ENCODE results near the gene HERPUD2.

Gene HERPUD2

GRCh38 chr7:35694784-35695472 lies at the start of gene HERPUD2:
Gene HERPUD2, minus strand, starts transcription at chr7:35695135. Its CDS starts 805 bp downstream, at chr7:35694330.
- DNase-seq (ENCODE audit: low read depth): peak; percentile 55

GRCh38 chr7:35738889-35739288 lies 44.0 kb upstream of the HERPUD2 start:
- DNase-seq (ENCODE audit: low read depth): no peak

- no peak for DNase-seq (ENCODE audit: low read depth)
These were observed 41.8 kb upstream of the HERPUD2 start for GRCh38 chr7:35736725-35737124.

DNA sequence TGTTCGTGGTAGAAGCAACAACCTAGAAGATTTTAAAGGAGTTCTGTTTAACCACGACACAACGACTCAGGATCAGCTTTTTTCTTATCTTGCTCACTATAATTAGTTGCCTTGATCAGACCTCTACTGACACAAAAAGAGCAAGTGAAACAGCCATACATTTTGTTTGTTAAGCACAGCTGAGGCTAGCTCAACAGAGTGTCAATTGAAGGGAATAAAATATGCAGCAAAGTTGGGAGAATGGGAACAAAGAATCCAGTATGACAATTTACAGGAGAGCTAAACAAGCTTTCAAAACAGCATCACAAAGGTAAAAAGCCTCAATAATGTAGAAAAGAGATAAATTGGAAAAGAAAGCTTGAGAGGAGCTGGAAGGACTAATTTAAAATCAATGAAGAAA lies 40.5 kb upstream of the HERPUD2 start:
- DNase-seq (ENCODE audit: low read depth): no peak

GRCh38 chr7:35734001-35734483 lies 39.1 kb upstream of the HERPUD2 start:
- no peak for DNase-seq (ENCODE audit: low read depth)

DNA sequence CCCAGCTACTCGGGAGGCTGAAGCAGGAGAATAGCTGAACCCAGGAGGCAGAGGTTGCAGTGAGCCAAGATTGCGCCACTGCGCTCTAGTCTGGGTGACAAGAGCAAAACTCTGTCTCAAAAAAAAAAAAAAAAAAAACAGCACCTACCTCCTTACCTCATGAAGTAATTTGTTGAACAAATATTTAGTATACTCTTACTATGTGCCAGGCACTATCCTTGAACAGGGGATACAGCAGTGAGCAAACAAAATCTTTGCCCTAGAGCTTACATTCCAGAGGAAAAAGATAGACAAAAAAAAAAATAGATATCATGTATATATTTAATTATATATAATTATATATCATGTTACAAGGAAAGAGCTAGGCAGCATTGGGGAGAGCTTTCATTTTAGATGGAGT lies 36.4 kb upstream of the HERPUD2 start:
- no peak for DNase-seq (ENCODE audit: low read depth)

- no peak for DNase-seq (ENCODE audit: low read depth)
These were observed 34.3 kb upstream of the HERPUD2 start for GRCh38 chr7:35729061-35729783.

- DNase-seq (ENCODE audit: low read depth): no peak
These were observed 33.6 kb upstream of the HERPUD2 start for GRCh38 chr7:35728412-35729060.

GRCh38 chr7:35727571-35727970 lies 32.6 kb upstream of the HERPUD2 start:
- DNase-seq (ENCODE audit: low read depth): no peak

DNA sequence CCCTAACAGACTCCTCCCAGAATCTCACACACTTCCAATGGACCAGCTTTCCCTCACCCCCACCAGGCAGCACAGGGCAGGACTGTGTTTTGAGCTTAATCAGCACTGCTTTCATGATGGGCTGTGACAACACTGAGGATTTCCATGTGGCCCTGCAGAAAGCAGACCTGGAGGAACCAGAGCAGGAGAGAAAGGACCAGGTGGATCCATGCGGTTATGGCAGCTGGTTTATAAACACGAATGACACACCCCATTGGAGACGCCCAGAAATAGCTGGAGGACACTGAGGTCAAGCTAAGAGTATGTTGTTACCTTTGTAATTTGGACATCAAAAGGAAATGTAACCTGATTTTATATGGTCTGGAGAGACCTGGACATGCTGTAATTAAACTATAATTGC lies 31.7 kb upstream of the HERPUD2 start:
- DNase-seq (ENCODE audit: low read depth): no peak

DNA sequence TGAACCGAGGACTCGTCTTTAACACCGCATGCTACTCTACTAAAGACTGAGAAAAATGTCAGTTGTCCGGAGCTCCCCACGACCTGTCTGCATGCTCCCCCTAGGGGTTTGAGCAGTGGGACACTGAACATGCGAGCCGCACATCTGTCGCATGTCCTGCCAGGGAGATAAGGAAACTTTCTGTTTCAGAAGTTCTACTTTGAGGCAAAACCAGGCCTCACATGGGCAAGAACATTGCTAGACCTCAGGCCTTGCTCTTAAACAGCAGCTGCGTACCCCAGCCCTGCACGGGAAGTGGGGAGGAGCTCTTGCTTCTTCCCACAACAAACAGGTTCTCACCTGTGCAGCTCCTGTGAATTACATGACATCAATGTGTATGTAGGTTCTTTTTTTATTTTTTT lies 30.3 kb upstream of the HERPUD2 start:
- DNase-seq (ENCODE audit: low read depth): no peak

- DNase-seq (ENCODE audit: low read depth): no peak
These were observed 28.1 kb upstream of the HERPUD2 start for GRCh38 chr7:35723011-35723410.

DNA sequence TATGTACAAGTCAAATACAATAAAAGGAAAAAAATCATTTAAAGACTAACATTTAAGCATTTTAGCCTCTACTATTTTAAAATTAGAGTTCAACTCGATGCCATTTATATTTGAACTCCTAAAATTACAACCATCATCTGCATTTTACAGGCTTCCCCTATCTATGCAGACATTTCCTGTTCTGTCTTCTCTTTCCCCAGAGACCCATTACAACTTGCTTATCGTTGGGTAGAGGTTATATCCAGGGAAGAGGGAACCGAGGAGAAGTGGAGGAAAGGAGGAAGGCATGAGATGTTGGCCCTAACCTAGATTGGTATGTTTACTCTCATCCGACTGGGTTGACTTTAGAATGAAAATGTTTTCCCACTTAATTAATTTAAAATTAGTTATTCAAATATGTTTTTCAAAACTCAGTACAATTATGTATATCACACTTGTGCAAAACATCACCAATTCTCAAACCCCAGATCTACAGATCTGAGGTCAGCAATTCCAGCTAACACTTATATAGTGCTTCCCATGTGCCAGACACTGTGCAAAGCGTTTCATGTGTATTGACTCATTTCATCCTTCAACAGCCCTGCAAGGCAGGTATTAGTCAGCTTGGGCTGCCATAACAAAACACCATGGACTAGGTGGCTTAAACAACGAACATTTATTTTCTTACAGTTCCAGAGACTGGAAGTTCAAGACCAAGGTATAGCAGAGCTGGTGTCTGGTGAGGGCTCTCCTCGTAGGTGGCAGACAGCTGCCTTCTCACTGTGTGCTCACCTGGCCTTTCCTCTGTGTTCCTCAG lies 27.3 kb upstream of the HERPUD2 start:
- no peak for DNase-seq (ENCODE audit: low read depth)

DNA sequence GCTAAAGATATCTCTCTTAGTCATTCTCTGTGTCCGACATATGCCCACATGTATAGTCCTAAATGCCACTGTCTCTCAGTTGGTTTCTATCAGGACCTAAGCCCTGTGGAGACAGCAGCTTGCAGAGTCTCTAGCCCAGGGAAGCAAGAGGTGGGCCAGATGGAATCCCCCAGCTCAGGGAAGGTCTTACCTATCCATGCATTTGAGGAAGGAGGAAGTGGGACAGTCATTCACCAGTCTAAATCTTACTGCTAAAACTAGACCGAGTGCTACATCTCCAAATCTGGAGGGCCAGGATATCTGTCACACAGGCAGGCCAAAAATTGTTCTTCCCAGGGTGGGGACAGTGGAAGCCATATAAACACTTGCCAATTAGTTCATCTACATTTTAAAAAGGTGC lies 26.4 kb upstream of the HERPUD2 start:
- no peak for DNase-seq (ENCODE audit: low read depth)

GRCh38 chr7:35720849-35721248 lies 25.9 kb upstream of the HERPUD2 start:
- DNase-seq (ENCODE audit: low read depth): no peak

DNA sequence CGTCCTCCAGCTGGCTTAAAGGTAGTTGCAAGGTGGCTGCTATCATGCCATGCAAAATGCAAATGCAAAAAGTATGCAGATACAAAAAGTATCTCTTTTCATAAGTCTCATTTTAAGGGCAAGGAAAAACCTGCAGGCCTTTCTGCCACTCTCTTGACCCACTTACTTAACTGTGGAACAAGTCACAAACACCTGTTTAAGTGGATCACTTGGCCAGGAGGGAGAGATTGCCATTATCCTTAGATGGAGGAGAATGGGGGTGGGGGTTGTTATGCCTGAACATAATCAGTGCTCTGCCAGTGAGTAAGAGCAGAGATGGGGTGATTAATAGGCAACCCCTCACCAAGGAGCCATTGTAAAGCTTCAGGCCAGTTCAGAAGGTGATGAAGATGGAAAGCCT lies 25.1 kb upstream of the HERPUD2 start:
- no peak for DNase-seq (ENCODE audit: low read depth)

DNA sequence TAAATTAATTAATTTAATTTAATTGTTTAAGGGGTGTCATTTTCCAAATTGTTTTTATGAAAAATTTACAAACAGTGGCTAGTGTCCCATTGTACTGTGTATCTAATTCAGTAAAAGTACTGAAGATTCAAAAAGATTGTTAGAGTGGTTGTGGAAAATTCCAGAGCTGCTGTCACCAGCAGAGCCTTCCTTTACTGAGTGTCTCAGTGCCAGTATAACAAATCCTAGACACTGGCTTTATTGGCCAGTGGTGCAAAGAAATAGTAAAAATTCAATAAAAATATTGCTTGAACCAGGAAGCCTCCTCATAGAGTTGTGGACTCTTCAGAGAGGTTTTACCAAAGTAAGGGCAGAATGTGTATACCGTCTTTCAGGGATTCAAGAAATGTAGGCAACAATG lies 23.1 kb upstream of the HERPUD2 start:
- no peak for DNase-seq (ENCODE audit: low read depth)

DNA sequence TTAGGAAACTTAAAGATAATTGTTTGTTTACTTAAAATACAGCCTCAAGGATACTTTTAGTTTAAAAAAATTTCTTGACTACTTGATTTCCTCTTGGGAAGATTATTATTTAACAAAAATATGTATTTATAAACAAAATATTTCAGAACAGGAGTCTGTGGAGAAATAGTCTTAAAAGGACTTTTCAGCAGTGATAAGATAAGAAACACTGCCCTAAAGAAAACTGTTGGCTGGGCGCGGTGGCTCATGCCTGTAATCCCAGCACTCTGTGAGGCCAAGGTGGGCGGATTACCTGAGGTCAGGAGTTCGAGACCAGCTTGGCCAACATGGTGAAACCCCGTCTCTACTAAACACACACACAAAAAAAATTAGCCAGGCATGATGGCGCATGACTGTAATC lies 22.6 kb upstream of the HERPUD2 start:
- DNase-seq (ENCODE audit: low read depth): no peak

DNA sequence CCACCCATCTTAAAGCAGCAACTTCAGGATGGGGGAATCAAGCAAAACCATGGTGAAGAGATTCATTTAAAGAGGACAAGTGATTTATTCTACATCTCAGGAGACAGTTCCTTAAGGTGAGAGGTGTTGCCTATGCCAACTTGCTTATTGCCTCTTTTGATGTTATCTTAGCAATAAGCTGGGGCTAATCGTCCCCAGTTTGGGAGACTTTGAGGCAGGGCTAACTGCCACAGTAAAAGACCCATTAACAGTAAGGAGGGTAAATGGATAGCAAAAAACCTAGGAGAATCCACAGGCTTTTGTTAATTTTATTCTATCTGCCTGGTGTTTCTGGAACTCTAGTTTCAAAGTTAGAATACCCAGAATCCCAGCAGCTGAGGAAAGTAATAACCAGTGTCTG lies 22.1 kb upstream of the HERPUD2 start:
- DNase-seq (ENCODE audit: low read depth): no peak

GRCh38 chr7:35716038-35716803 lies 21.3 kb upstream of the HERPUD2 start:
- DNase-seq (ENCODE audit: low read depth): no peak

DNA sequence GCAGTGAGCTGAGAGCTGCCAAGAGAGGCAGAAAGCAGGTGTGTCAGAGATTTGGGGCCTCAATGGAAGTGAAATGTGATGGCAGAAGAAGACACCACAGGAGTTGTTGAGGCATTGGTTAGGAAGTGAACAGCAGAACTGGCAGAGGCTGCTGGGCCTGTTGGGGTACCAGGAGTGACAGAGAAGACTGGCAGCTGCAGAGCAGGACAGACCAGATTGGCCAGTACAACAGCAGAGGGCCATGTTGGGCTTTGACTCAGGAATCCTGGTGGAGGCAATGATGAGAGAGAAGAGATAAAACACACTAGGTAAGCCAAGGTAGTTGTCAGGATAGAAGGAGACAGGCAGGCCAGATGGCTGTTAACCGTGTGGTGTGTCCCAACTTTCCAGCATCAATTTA lies 19.9 kb upstream of the HERPUD2 start:
- DNase-seq (ENCODE audit: low read depth): no peak

DNA sequence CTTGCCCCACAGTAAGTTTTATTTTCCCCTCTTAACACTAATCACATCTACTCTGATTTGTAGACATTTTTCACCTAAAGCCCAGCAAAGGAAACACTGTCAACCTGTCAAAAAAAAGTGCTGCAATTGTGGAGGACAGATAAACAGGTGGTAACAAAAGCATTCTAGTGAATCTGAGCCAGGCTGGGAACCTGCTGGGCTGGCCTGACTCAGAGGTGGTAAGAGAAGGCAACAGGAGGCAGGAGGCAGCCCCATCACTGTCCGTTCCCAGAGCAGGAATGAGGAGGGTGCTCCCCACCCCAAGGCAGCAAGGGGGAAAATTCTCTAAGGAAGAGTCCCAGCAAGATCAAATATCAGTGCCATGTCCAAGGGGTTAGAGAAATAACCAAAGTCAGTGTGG lies 19.5 kb upstream of the HERPUD2 start:
- DNase-seq (ENCODE audit: low read depth): no peak
